Kidney epithelial cell (primary cell): ENCODE results near the gene RTL5. TPM values are rescaled to one million over a fixed set of nuclear protein-coding genes. Genes with fewer than 3 reads are reported as not detected.
A peak's percentile ranks its signal among the peaks of the same experiment; 100 is the strongest.

Source experiments
- DNase-seq: peaks from one replicate; pipeline ENCODE4 v3.0.0-alpha.2; 2010; ENCODE audit warnings: low read depth
- H3K27me3 ChIP-seq: 2 replicates; pipeline ENCODE4 v1.6.0; 2011; ENCODE audit warnings: low read length; ENCODE audit not compliant: control insufficient read depth, insufficient read depth
- H3K36me3 ChIP-seq: 2 replicates; pipeline ENCODE4 v1.5.1; 2011; ENCODE audit warnings: low read length; ENCODE audit not compliant: control insufficient read depth, insufficient read depth
- H3K4me3 ChIP-seq: 2 replicates; pipeline ENCODE4 v1.5.1; 2011; ENCODE audit warnings: low read depth, mild to moderate bottlenecking, control low read depth, low read length
- CTCF ChIP-seq: IDR thresholded peaks from 2 replicates; pipeline ENCODE4 v1.5.1; 2011; ENCODE audit warnings: mild to moderate bottlenecking, moderate library complexity, low read length, control low read depth, inconsistent platforms; ENCODE audit not compliant: insufficient read depth, poor library complexity, severe bottlenecking
- total RNA-seq: library from RNA; depleted of rRNA; stranded (reverse); fragments of >200 nt; gene quantifications from 2 replicates; pipeline ENCODE4 v1.2.3, GENCODE V29; 2015

The RTL5 gene
- total RNA-seq, 1 donor from 2014 or later, result 2.3 TPM

- Histone ChIP-seq H3K27me3 (peaks cover 3% of the 10 kb centered on the region), H3K4me3 (no peak overlapping the region), H3K36me3 (no peaks in the 10 kb centered on the region)
- TF ChIP-seq CTCF, result no peak
- DNase-seq, result no peak
Observed at GRCh38 chrX:72132456-72132855, 741 bp upstream of the RTL5 start.

- no peaks in the 10 kb centered on the region for H3K36me3 ChIP-seq
- DNase-seq, result no peak
- TF ChIP-seq CTCF, result no peak
- H3K27me3 ChIP-seq, result peaks cover 3% of the 10 kb centered on the region
- H3K4me3 ChIP-seq, result peak overlapping the region; percentile 38
Observed at GRCh38 chrX:72130762-72131250, 909 bp downstream of the RTL5 start.

- TF ChIP-seq CTCF, result no peak
- peaks cover 3% of the 10 kb centered on the region for H3K27me3 ChIP-seq
- H3K36me3 ChIP-seq, result no peaks in the 10 kb centered on the region
- no peak for DNase-seq
- H3K4me3 ChIP-seq, result no peak overlapping the region
Observed at GRCh38 chrX:72130156-72130761, 1.5 kb downstream of the RTL5 start.

GRCh38 chrX:72129661-72130060, 2.1 kb downstream of the RTL5 start:
- Histone ChIP-seq H3K27me3 (peaks cover 3% of the 10 kb centered on the region), H3K36me3 (no peaks in the 10 kb centered on the region), H3K4me3 (no peak overlapping the region)
- DNase-seq, result no peak
- no peak for TF ChIP-seq CTCF

DNA sequence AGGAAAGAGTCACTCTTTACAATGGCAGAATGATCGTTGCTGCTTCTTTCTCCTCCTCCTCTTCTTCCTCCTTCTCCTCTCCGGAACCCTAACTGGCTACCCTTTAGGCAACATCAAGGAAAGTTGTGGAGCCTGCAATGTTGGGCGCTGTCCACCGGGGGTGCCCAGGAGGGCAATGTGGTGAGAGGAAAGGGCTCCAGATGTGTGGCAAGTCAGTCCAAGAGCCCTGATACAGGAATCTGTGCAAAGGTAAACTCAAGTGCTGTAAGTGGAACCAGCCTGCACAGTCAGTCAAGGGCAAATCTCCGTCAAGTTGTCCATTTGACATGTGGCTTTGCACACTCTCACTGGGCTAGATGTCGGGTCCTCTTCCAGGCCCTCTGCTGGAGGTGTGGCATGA, 2.8 kb downstream of the RTL5 start:
- Histone ChIP-seq H3K4me3 (no peak overlapping the region), H3K27me3 (peaks cover 5% of the 10 kb centered on the region), H3K36me3 (no peaks in the 10 kb centered on the region)
- DNase-seq, result no peak
- TF ChIP-seq CTCF, result peak; percentile 42
